Calu3 (cell line): ENCODE results near the gene LPCAT1. TPM values are rescaled to one million over a fixed set of nuclear protein-coding genes. Genes with fewer than 3 reads are reported as not detected.

ENCODE experiments used
- BruUV-seq: library from RNA; stranded (reverse); fragments of 400-500 nt; replicated peaks from 2 replicates; lab custom pipeline; 2021; lab: Mats Ljungman, UMichigan
- CTCF ChIA-PET: fragments of 300-600 bp; sonication (Branson Sonifier 250); formaldehyde crosslinking; loops from one replicate; lab custom pipeline; 2022; ENCODE audit warnings: antibody characterized with exemption; lab: Charles Lee
- DNase-seq: peaks from one replicate; pipeline ENCODE4 v3.0.0; 2022
- H3K27ac Mint-ChIP-seq: one replicate; pipeline ENCODE4 v1.8.0; 2022; ENCODE audit warnings: mixed read lengths; ENCODE audit not compliant: unreplicated experiment
- H3K27me3 Mint-ChIP-seq: one replicate; pipeline ENCODE4 v1.8.0; 2022; ENCODE audit warnings: mixed read lengths; ENCODE audit not compliant: unreplicated experiment
- H3K36me3 Mint-ChIP-seq: one replicate; pipeline ENCODE4 v1.8.0; 2022; ENCODE audit warnings: mild to moderate bottlenecking, moderate library complexity, mixed read lengths; ENCODE audit not compliant: insufficient read depth, unreplicated experiment
- H3K4me1 Mint-ChIP-seq: one replicate; pipeline ENCODE4 v1.8.0; 2022; ENCODE audit warnings: mild to moderate bottlenecking, low read depth, mixed read lengths; ENCODE audit not compliant: unreplicated experiment
- H3K4me3 Mint-ChIP-seq: one replicate; pipeline ENCODE4 v1.8.0; 2022; ENCODE audit warnings: mild to moderate bottlenecking, low read depth, moderate library complexity, mixed read lengths; ENCODE audit not compliant: unreplicated experiment
- H3K9me3 Mint-ChIP-seq: one replicate; pipeline ENCODE4 v1.8.0; 2022; ENCODE audit warnings: low read depth, mixed read lengths; ENCODE audit not compliant: unreplicated experiment
- intact Hi-C: fragments of 100-400 bp; cut with micrococcal nuclease; formaldehyde crosslinking; loops from one replicate; pipeline ENCODE4 v1.10.0; 2022; ENCODE audit not compliant: unreplicated experiment
- total RNA-seq: library from RNA; stranded (reverse); gene quantifications from 2 replicates; pipeline ENCODE4 v1.2.3, GENCODE V29; 2022
- TF ChIP-seq, protein P1 (sequence below): fragments of 200-600 bp; IDR thresholded peaks from one replicate; pipeline ENCODE4 v1.8.0; 2022; ENCODE audit warnings: antibody characterized with exemption; ENCODE audit not compliant: unreplicated experiment

Gene LPCAT1
- total RNA-seq, 1 experiment from 2014 or later, result 42.3 TPM

- intact Hi-C loops, result no loop called here
- no peaks in the 10 kb centered on the region for H3K9me3 Mint-ChIP-seq
- BruUV-seq, result no TSS peak
- peaks cover 15% of the 10 kb centered on the region for H3K36me3 Mint-ChIP-seq
- H3K27ac Mint-ChIP-seq, result no peak overlapping the region
- H3K4me3 Mint-ChIP-seq, result no peak overlapping the region
- DNase-seq, result no peak
- CTCF ChIA-PET, result no interaction called here
- no peaks in the 10 kb centered on the region for H3K27me3 Mint-ChIP-seq
- TF ChIP-seq, protein P1, sequence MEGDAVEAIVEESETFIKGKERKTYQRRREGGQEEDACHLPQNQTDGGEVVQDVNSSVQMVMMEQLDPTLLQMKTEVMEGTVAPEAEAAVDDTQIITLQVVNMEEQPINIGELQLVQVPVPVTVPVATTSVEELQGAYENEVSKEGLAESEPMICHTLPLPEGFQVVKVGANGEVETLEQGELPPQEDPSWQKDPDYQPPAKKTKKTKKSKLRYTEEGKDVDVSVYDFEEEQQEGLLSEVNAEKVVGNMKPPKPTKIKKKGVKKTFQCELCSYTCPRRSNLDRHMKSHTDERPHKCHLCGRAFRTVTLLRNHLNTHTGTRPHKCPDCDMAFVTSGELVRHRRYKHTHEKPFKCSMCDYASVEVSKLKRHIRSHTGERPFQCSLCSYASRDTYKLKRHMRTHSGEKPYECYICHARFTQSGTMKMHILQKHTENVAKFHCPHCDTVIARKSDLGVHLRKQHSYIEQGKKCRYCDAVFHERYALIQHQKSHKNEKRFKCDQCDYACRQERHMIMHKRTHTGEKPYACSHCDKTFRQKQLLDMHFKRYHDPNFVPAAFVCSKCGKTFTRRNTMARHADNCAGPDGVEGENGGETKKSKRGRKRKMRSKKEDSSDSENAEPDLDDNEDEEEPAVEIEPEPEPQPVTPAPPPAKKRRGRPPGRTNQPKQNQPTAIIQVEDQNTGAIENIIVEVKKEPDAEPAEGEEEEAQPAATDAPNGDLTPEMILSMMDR, result no peak
- no peaks in the 10 kb centered on the region for H3K4me1 Mint-ChIP-seq
Measured at GRCh38 chr5:1484730-1485578, 38.8 kb downstream of the LPCAT1 start.

GRCh38 chr5:1483856-1484729 is 39.7 kb downstream of the LPCAT1 start:
- intact Hi-C loops, result no loop called here

DNA sequence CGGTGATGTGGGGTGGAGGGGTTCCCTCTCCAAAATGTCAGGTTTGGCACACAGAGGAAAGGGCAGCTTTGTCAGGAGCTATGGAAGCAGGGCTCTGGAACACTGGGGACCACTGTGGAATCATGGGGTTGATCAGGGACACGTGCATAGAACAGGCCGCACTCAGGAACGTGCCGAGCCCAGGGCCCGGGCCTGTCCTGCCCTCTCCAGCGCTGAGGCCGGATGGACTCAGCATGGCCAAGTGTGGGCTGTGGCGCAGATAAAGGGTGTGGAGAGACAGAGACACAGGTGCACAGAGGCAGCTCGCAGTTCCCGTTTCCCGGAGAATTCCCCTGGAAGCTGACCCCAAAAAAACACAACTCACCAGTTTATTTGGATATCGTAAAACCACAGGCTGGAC is 40.7 kb downstream of the LPCAT1 start:
- no peak overlapping the region for H3K4me3 Mint-ChIP-seq
- no peak for DNase-seq
- no peaks in the 10 kb centered on the region for H3K4me1 Mint-ChIP-seq
- TF ChIP-seq, protein P1, result no peak
- peaks cover 13% of the 10 kb centered on the region for H3K36me3 Mint-ChIP-seq
- H3K27ac Mint-ChIP-seq, result no peak overlapping the region
- CTCF ChIA-PET, result no interaction called here
- H3K27me3 Mint-ChIP-seq, result no peaks in the 10 kb centered on the region
- intact Hi-C loops, result no loop called here
- no peaks in the 10 kb centered on the region for H3K9me3 Mint-ChIP-seq
- BruUV-seq, result no TSS peak

More at GRCh38 chr5:1483856-1484729, 39.7 kb downstream of the LPCAT1 start:
- CTCF ChIA-PET, result no interaction called here
- DNase-seq, result no peak
- TF ChIP-seq, protein P1, result no peak
- no peak overlapping the region for H3K4me3 Mint-ChIP-seq
- H3K4me1 Mint-ChIP-seq, result no peaks in the 10 kb centered on the region
- H3K36me3 Mint-ChIP-seq, result peaks cover 15% of the 10 kb centered on the region
- no peaks in the 10 kb centered on the region for H3K9me3 Mint-ChIP-seq
- H3K27me3 Mint-ChIP-seq, result no peaks in the 10 kb centered on the region
- no peak overlapping the region for H3K27ac Mint-ChIP-seq
- BruUV-seq, result no TSS peak

- TF ChIP-seq, protein P1, result no peak
- H3K4me3 Mint-ChIP-seq, result no peak overlapping the region
- CTCF ChIA-PET, result no interaction called here
- no peaks in the 10 kb centered on the region for H3K4me1 Mint-ChIP-seq
- no peaks in the 10 kb centered on the region for H3K9me3 Mint-ChIP-seq
- no peaks in the 10 kb centered on the region for H3K27me3 Mint-ChIP-seq
- intact Hi-C loops, result no loop called here
- H3K36me3 Mint-ChIP-seq, result peaks cover 13% of the 10 kb centered on the region
- H3K27ac Mint-ChIP-seq, result no peak overlapping the region
- BruUV-seq, result no TSS peak
- DNase-seq, result no peak
Measured at GRCh38 chr5:1481959-1482331, 41.8 kb downstream of the LPCAT1 start.
